Activated CD8-positive, alpha-beta memory T cell treated with anti-CD3 and anti-CD28 coated beads for 36 hours (primary cell): ENCODE results near the gene CLEC4E. TPM values are rescaled to one million over a fixed set of nuclear protein-coding genes. Genes with fewer than 3 reads are reported as not detected.
"Not testable (repeated sequence)": the region's sequence is repeated elsewhere in the genome, so short reads cannot be mapped to it uniquely, and the experiment has no call there.

ENCODE experiments used
- CTCF ChIA-PET: fragments of 350-600 bp; sonication (Branson Sonifier 250); formaldehyde crosslinking; loops from one replicate; lab custom pipeline; 2021; ENCODE audit warnings: antibody characterized with exemption; lab: Charles Lee
- POLR2A ChIA-PET: fragments of 350-600 bp; sonication (Branson Sonifier 250); formaldehyde crosslinking; loops from one replicate; lab custom pipeline; 2021; ENCODE audit warnings: antibody characterized with exemption; lab: Charles Lee
- total RNA-seq, 2 experiments: library from RNA; stranded (reverse); gene quantifications; one replicate each; pipeline ENCODE4 v1.2.3, GENCODE V29; 2021

The CLEC4E gene, protein sequence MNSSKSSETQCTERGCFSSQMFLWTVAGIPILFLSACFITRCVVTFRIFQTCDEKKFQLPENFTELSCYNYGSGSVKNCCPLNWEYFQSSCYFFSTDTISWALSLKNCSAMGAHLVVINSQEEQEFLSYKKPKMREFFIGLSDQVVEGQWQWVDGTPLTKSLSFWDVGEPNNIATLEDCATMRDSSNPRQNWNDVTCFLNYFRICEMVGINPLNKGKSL
- total RNA-seq: not detected

DNA sequence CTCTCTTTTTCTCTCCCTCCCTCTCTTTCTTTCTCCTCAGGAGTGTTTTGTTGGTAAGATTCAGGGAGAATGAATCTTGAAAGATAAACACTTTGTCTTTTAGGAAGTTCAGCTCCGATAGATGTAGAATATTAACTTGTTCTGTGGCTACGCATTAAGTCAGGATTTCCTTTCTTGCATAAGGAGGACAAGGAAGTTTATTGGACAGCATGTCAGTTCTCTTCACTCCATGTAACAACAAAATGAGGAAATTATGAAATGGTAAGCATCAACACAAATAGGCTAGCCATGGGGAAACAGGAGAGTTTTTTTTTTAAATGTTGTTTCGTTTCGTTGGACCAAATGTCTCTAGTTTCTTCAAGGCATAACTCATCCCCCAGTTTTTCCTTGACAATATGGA, at the start of gene CLEC4E:
Gene CLEC4E (minus strand): TSS at position 75 of the 400 bp plus-strand sequence. CDS start 108 bp downstream, outside the sequence.
- POLR2A ChIA-PET, CTCF ChIA-PET: not testable (repeated sequence)

GRCh38 chr12:8589679-8590078, 49.0 kb upstream of the CLEC4E start:
- CTCF ChIA-PET: interaction anchor here (2.5 kb wide), 1 partner anchor 45 kb away, joined by 9 read pairs; no protein-coding TSS in a partner anchor
- POLR2A ChIA-PET: no interaction called here

GRCh38 chr12:8584478-8584877, 43.8 kb upstream of the CLEC4E start:
- POLR2A ChIA-PET: not testable (repeated sequence)
- CTCF ChIA-PET: interaction anchor here (0.6 kb wide), 1 partner anchor 699 kb away, joined by 3 read pairs; no protein-coding TSS in a partner anchor

DNA sequence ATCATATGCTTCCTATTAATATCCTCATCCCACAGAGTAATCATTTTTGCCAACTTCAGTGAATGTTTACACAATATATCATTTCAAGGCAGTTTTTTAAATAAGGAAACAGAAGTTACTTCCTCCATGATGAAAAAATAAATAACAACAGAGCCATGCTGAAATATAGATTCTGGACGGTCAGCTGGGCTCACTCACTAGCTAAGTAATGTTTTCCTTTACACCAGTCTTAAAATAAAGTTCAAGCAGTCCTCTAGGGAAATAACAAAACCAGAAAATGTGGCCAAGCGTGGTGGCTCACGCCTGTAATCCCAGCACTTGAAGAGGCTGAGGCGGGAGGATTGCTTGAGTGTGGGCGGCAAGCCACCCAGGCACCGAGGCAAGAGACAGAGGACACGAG, 43.3 kb upstream of the CLEC4E start:
- ChIA-PET POLR2A (no interaction called here), CTCF (no interaction called here)

- CTCF ChIA-PET: no interaction called here
These were observed 40.5 kb upstream of the CLEC4E start for GRCh38 chr12:8581098-8581784.

GRCh38 chr12:8577879-8578278, 37.2 kb upstream of the CLEC4E start:
- CTCF ChIA-PET: interaction anchor here (1.5 kb wide), 1 partner anchor 13 kb away, joined by 3 read pairs; no protein-coding TSS in a partner anchor

More at GRCh38 chr12:8581098-8581784, 40.5 kb upstream of the CLEC4E start:
- POLR2A ChIA-PET: no interaction called here

GRCh38 chr12:8572507-8572906, 31.8 kb upstream of the CLEC4E start:
- ChIA-PET CTCF (no interaction called here), POLR2A (no interaction called here)

More at GRCh38 chr12:8577879-8578278, 37.2 kb upstream of the CLEC4E start:
- POLR2A ChIA-PET: no interaction called here

- ChIA-PET POLR2A (no interaction called here), CTCF (interaction anchor here (1.3 kb wide), 1 partner anchor 22 kb away, joined by 4 read pairs; no protein-coding TSS in a partner anchor)
These were observed 25.8 kb upstream of the CLEC4E start for GRCh38 chr12:8566525-8566924.

DNA sequence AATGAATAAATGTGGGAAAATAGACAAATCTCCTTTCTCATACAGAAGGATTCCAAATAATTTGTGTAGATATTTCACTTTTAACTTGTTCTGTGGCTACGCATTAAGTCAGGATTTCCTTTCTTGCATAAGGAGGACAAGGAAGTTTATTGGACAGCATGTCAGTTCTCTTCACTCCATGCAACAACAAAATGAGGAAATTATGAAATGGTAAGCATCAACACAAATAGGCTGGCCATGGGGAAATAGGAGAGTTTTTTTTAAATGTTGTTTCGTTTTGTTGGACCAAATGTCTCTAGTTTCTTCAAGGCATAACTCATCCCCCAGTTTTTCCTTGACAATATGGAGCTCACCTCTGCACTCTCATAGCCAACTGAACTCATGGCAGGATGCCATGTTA, 25.3 kb upstream of the CLEC4E start:
- CTCF ChIA-PET: interaction anchor here (1.3 kb wide), 1 partner anchor 22 kb away, joined by 4 read pairs; no protein-coding TSS in a partner anchor

DNA sequence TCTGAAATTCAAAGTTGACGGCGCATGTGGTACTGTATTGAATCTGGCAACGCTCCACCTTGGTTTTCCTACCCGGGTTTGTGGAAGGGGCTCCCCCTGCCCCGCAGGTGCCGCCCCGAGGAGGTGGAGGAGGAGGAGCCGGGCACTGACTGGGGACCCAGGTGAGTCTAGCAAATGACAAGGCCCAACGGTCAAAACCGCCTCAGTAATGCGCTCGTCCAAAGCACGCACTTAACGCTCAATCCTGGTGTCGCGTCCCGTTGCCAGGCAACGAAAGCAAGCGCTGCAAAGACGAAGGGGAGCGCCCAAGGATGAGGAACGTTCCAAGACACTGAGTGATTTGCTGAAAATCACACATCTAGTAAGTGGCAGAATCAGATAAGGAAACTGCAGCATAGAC, 24.0 kb upstream of the CLEC4E start:
- POLR2A ChIA-PET: no interaction called here
- CTCF ChIA-PET: no interaction called here

More for the DNA sequence above, 25.3 kb upstream of the CLEC4E start:
- POLR2A ChIA-PET: not testable (repeated sequence)

DNA sequence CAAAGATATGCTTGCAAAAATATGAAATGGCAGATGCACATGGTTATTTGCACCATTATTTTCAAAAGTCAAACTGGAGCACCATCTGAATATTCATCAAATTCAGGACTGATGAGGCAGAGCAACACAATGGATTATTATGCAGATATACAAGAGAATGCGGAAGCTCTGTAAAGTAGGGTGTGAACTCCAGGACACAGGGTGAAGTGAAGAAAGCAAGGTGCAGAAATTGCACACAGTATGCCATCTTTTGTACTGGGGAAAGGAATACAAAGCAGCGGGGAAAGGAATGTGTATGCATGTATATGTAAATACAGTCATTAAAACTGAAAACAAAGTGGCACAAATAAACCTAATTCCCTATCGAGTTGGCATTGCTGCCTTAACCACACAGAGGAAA, 22.7 kb upstream of the CLEC4E start:
- CTCF ChIA-PET: interaction anchor here (0.5 kb wide), 1 partner anchor 77 kb away, joined by 3 read pairs; no protein-coding TSS in a partner anchor
- POLR2A ChIA-PET: no interaction called here

DNA sequence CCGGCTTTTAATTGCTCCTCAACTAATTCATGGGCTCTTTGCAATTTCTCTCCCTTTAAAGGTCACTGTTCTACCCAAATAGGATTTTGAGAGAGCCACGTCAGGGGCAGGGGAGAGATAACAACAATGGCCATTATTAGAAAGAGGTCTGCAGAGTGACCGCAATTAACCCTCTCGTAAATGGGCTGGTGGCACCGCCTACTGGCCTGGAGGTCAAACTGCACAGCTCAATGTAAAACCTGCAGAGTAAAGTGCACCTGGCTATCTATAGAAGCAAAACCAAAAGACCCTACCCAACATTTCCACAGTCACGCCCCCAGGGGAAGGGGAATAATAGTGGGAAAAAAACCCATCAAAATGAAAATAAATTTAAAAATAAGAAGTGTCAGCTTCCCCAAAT, 21.6 kb upstream of the CLEC4E start:
- ChIA-PET POLR2A (no interaction called here), CTCF (no interaction called here)

- CTCF ChIA-PET: interaction anchor here (1.0 kb wide), 1 partner anchor 17 kb away, joined by 3 read pairs; no protein-coding TSS in a partner anchor
- POLR2A ChIA-PET: no interaction called here
These were observed 20.3 kb upstream of the CLEC4E start for GRCh38 chr12:8561011-8561410.

- ChIA-PET CTCF (no interaction called here), POLR2A (no interaction called here)
These were observed 19.0 kb upstream of the CLEC4E start for GRCh38 chr12:8559676-8560075.

DNA sequence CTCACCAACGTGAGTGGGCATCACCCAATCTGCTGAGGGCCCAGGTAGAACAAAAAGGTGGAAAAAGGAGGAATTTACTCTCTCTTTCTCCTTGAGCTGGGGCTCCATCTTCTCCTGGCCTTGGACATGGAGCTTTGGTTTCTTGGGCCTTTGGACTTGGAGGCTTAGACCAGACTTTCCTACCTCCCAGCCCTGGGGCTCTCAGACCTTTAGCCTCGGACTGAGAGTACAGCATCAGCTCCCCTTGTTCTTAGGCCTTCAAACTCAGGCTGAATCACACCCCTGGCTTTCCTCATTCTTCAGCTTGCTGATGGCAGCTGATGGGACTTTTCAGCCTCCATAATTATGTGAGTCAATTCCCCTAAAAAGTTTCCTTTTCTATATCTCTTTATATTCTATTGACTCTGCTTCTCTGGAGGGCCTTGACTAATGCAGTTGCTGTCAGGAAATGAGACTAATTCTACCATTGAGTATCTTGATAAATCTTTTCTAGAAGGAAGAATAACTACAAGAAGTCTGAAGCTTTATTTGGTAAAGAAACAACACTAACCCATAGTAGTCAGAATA, 15.9 kb upstream of the CLEC4E start:
- CTCF ChIA-PET: interaction anchor here (0.6 kb wide), 1 partner anchor 101 kb away, joined by 3 read pairs; no protein-coding TSS in a partner anchor
- POLR2A ChIA-PET: no interaction called here

DNA sequence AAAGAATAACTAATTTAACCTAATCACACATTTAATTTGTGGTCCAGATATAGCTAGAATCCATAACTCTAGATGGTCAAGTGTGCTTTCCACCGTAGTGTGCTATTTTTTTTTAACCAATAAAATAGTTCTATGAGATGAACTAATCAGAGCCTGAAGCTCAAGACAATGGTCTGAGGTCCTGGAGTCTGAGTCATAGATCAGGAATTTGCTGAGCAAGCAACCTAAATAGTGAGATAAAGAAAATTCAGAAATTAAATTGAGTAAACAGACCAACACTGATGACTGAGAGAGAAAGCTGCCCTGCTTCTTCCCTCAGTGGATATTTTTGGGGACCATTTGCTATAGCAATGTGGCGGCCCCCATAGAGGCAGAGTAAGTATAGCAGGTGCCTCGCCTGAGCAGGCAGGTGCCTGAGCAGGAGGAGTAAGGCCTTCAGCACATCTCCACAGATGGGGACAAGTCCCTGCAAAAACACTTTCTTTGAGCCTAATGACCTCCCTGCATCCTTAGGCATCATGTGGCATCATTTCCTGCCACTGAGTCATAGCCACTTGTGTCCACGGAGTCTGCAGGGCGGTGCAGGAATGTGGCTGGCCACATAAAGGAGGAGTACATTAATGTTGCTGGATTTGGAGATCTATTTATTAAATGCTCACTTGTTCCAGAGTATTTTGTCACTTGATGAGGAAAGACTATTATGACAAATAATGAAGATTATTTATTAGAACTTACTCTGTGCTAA, 13.9 kb upstream of the CLEC4E start:
- ChIA-PET CTCF (interaction anchor here (2.0 kb wide), 1 partner anchor 11 kb away, joined by 8 read pairs; no protein-coding TSS in a partner anchor), POLR2A (interaction anchor here (0.7 kb wide), 1 partner anchor 101 kb away, joined by 4 read pairs; no protein-coding TSS in a partner anchor)

GRCh38 chr12:8553088-8553627, 12.5 kb upstream of the CLEC4E start:
- ChIA-PET POLR2A (no interaction called here), CTCF (no interaction called here)

DNA sequence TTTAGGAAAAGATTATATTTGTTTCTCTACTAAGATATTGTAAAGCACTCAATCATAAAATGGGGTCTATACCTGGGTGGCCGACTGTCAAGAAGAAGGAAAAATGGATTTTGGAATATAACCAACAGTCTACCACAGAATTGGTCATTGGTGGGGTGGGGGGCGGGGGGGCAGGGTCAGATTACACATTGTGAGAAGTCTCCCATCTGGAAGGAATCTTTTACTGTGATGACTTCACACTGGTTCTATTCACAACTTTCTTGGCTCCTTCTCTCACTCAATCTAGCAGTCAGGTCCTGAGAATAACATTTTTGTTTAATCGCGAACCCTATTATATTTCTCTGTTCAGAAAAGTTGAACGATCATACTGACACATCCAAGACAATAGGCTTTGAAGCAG, 8.7 kb upstream of the CLEC4E start:
- CTCF ChIA-PET: no interaction called here
- POLR2A ChIA-PET: no interaction called here

DNA sequence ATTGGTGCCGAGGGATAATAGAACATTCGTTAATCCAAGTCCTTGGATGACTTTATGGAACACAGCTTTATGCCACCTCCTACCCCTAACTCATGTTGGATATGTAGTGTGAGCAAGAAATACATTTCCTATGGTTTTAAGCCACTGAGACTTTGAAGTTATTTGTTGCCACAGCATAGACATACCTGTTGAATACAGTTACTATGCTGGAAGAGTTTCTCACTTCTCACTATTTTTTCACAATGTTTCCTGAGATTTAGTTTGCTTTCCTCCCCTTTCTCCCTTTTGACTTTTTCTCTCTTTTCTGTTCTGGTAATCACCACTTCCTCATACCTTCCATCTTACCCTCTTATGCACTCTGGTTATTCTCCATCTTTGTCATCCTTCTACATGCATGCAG, 7.5 kb upstream of the CLEC4E start:
- CTCF ChIA-PET: no interaction called here
- POLR2A ChIA-PET: no interaction called here
